Liver (tissue), 9 donors: ENCODE data around the gene DOK6. TPM values are rescaled to one million over a fixed set of nuclear protein-coding genes. Genes with fewer than 3 reads are reported as not detected.

Experiments used
- DNase-seq: peaks from one replicate; pipeline ENCODE4 v3.0.0-alpha.2; 2017; ENCODE audit warnings: low spot score
- H3K27ac ChIP-seq, 2 donors: one replicate each; pipeline ENCODE4 v1.7.0; 2013; ENCODE audit warnings: inconsistent platforms in 2 of 2, low read length in 2 of 2, control low read depth in 1 of 2, low read depth in 1 of 2, mild to moderate bottlenecking in 1 of 2
- H3K27me3 ChIP-seq, 4 donors: one replicate each; pipeline versions ENCODE4 v1.6.1 to v1.7.0; 2013; ENCODE audit warnings: low read length in 3 of 4, inconsistent platforms in 1 of 4, mild to moderate bottlenecking in 1 of 4, moderate library complexity in 1 of 4; ENCODE audit not compliant: control insufficient read depth in 4 of 4, insufficient read depth in 4 of 4
- H3K36me3 ChIP-seq, 4 donors: one replicate each; pipeline versions ENCODE4 v1.6.1 to v1.7.0; 2013; ENCODE audit warnings: low read length in 3 of 4, mild to moderate bottlenecking in 3 of 4, low read depth in 1 of 4, moderate library complexity in 1 of 4; ENCODE audit not compliant: control insufficient read depth in 4 of 4, insufficient read depth in 3 of 4
- H3K4me1 ChIP-seq, 4 donors: one replicate each; pipeline versions ENCODE4 v1.6.1 to v1.7.0; 2013; ENCODE audit warnings: low read length in 3 of 4, mild to moderate bottlenecking in 3 of 4, moderate library complexity in 1 of 4; ENCODE audit not compliant: control insufficient read depth in 4 of 4, insufficient read depth in 4 of 4
- H3K4me3 ChIP-seq, 3 donors: one replicate each; pipeline versions ENCODE4 v1.6.1 to v1.7.0; 2013; ENCODE audit warnings: low read length in 3 of 3, control low read depth in 1 of 3, low read depth in 1 of 3, mild to moderate bottlenecking in 1 of 3
- H3K9ac ChIP-seq, 2 donors: one replicate each; pipeline ENCODE4 v1.7.0; 2013; ENCODE audit warnings: low read length in 2 of 2, mild to moderate bottlenecking in 2 of 2, moderate library complexity in 2 of 2, control low read depth in 1 of 2, low read depth in 1 of 2
- H3K9me3 ChIP-seq, 4 donors: one replicate each; pipeline versions ENCODE4 v1.6.1 to v1.7.0; 2013; ENCODE audit warnings: low read length in 3 of 4; ENCODE audit not compliant: control insufficient read depth in 4 of 4
- ATF3 ChIP-seq: IDR thresholded peaks from 2 replicates; pipeline ENCODE4 v1.6.1; 2016; ENCODE audit warnings: antibody characterized with exemption
- CTCF ChIP-seq: fragments of 150-350 bp; IDR thresholded peaks from 2 replicates; pipeline ENCODE4 v1.5.1; 2017; ENCODE audit warnings: improper control_type of control experiment, low read depth, low read length; ENCODE audit not compliant: missing input control
- EGR1 ChIP-seq, 2 donors: IDR thresholded peaks; 2 replicates each; pipeline ENCODE4 v1.6.1; 2016 to 2018; ENCODE audit warnings: antibody characterized with exemption in 2 of 2, low read depth in 2 of 2
- FOXA1 ChIP-seq: IDR thresholded peaks from 2 replicates; pipeline ENCODE4 v1.6.1; 2016; ENCODE audit warnings: antibody characterized with exemption
- FOXA2 ChIP-seq: IDR thresholded peaks from 2 replicates; pipeline ENCODE4 v1.6.1; 2016; ENCODE audit warnings: antibody characterized with exemption
- GABPA ChIP-seq, 2 donors: IDR thresholded peaks in 1 of 2; conservative IDR thresholded peaks in 1 of 2; 2 replicates each; pipeline ENCODE4 v1.6.1; 2016; ENCODE audit warnings: antibody characterized with exemption in 2 of 2, mild to moderate bottlenecking in 1 of 2, moderate library complexity in 1 of 2
- HNF4A ChIP-seq, 2 donors: conservative IDR thresholded peaks; 2 replicates each; pipeline ENCODE4 v1.6.1; 2016; ENCODE audit warnings: antibody characterized with exemption in 2 of 2, mild to moderate bottlenecking in 2 of 2
- HNF4G ChIP-seq: IDR thresholded peaks from 2 replicates; pipeline ENCODE4 v1.6.1; 2016; ENCODE audit warnings: antibody characterized with exemption
- JUND ChIP-seq, 2 donors: IDR thresholded peaks; 2 replicates each; pipeline ENCODE4 v1.6.1; 2016; ENCODE audit warnings: antibody characterized with exemption in 2 of 2
- MAX ChIP-seq: IDR thresholded peaks from 2 replicates; pipeline ENCODE4 v1.6.1; 2016; ENCODE audit warnings: antibody characterized with exemption
- NR2F2 ChIP-seq: IDR thresholded peaks from 2 replicates; pipeline ENCODE4 v1.6.1; 2016; ENCODE audit warnings: antibody characterized with exemption
- RAD21 ChIP-seq, 2 donors: IDR thresholded peaks; 2 replicates each; pipeline ENCODE4 v1.6.1; 2016; ENCODE audit warnings: antibody characterized with exemption in 2 of 2, mild to moderate bottlenecking in 2 of 2
- RXRA ChIP-seq, 2 donors: IDR thresholded peaks; 2 replicates each; pipeline ENCODE4 v1.6.1; 2017 to 2018; ENCODE audit warnings: antibody characterized with exemption in 2 of 2, mild to moderate bottlenecking in 1 of 2
- SP1 ChIP-seq: IDR thresholded peaks from 2 replicates; pipeline ENCODE4 v1.6.1; 2018; ENCODE audit warnings: antibody characterized with exemption, mild to moderate bottlenecking
- TAF1 ChIP-seq: conservative IDR thresholded peaks from 2 replicates; pipeline ENCODE4 v1.6.1; 2016; ENCODE audit warnings: antibody characterized with exemption, mild to moderate bottlenecking
- YY1 ChIP-seq: IDR thresholded peaks from 2 replicates; pipeline ENCODE4 v1.6.1; 2016; ENCODE audit warnings: antibody characterized with exemption, mild to moderate bottlenecking
- WGBS: extraction: QIAGEN DNeasy Blood & Tissue Kit; methylation state at CpG from one replicate; pipeline ENCODE4 v1.1.7; 2013; 5-methylcytosine and 5-hydroxymethylcytosine counted together
- polyA plus RNA-seq, 2 donors: library from polyadenylated mRNA; stranded (reverse) in 1 of 2; unstranded in 1 of 2; fragments of 200-250 nt in 1 of 2; fragments of >200 nt in 1 of 2; fragmentation: Nextera tagmentation in 1 of 2; extraction: Ambion mirVana in 1 of 2; gene quantifications; one replicate each; pipeline versions ENCODE4 v1.2.1 to v1.2.3, GENCODE V29; 2013 to 2015
- total RNA-seq, 2 donors: library from RNA; depleted of rRNA; stranded (reverse); fragments of >200 nt; gene quantifications; one replicate each; pipeline ENCODE4 v1.2.3, GENCODE V29; 2014
- TF ChIP-seq, protein P1 (sequence below): IDR thresholded peaks from 2 replicates; pipeline ENCODE4 v1.6.1; 2016; ENCODE audit warnings: antibody characterized with exemption
- TF ChIP-seq, protein P2 (sequence below): IDR thresholded peaks from 2 replicates; pipeline ENCODE4 v1.6.1; 2016; ENCODE audit warnings: antibody characterized with exemption, mild to moderate bottlenecking
- donor health status: healthy.
- donor health status: healthy.
- donor health status: healthy.
- donor health status: healthy.
- donor health status: healthy.

The DOK6 gene
- total and polyA plus RNA-seq, 4 donors: 0.08 to 1.1 (median 0.67) TPM

GRCh38 chr18:69839497-69839896 lies 438.8 kb downstream of the DOK6 start:
- WGBS: 94% methylated on average over 11 of the region's 11 CpGs
- TF ChIP-seq CTCF: no peak
- TF ChIP-seq SP1: no peak
- TF ChIP-seq RAD21 (IDR thresholded peaks at IDR 0.05): no peak
- TF ChIP-seq ATF3: no peak
- TF ChIP-seq, protein P1, sequence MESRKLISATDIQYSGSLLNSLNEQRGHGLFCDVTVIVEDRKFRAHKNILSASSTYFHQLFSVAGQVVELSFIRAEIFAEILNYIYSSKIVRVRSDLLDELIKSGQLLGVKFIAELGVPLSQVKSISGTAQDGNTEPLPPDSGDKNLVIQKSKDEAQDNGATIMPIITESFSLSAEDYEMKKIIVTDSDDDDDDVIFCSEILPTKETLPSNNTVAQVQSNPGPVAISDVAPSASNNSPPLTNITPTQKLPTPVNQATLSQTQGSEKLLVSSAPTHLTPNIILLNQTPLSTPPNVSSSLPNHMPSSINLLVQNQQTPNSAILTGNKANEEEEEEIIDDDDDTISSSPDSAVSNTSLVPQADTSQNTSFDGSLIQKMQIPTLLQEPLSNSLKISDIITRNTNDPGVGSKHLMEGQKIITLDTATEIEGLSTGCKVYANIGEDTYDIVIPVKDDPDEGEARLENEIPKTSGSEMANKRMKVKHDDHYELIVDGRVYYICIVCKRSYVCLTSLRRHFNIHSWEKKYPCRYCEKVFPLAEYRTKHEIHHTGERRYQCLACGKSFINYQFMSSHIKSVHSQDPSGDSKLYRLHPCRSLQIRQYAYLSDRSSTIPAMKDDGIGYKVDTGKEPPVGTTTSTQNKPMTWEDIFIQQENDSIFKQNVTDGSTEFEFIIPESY: no peak
- TF ChIP-seq FOXA1: no peak
- no peak for TF ChIP-seq NR2F2
- no peak for TF ChIP-seq EGR1 (IDR thresholded peaks at IDR 0.05; ENCODE audit: low read depth in 2 of 2)
- no peak for TF ChIP-seq YY1
- TF ChIP-seq JUND (IDR thresholded peaks at IDR 0.05): no peak
- DNase-seq: no peak
- no peaks in the 10 kb centered on the region for H3K9me3 ChIP-seq
- no peaks in the 10 kb centered on the region for H3K4me1 ChIP-seq
- no peak overlapping the region for H3K9ac ChIP-seq
- no peaks in the 10 kb centered on the region for H3K36me3 ChIP-seq
- H3K4me3 ChIP-seq: no peak overlapping the region
- no peaks in the 10 kb centered on the region for H3K27me3 ChIP-seq
- no peak overlapping the region for H3K27ac ChIP-seq

DNA sequence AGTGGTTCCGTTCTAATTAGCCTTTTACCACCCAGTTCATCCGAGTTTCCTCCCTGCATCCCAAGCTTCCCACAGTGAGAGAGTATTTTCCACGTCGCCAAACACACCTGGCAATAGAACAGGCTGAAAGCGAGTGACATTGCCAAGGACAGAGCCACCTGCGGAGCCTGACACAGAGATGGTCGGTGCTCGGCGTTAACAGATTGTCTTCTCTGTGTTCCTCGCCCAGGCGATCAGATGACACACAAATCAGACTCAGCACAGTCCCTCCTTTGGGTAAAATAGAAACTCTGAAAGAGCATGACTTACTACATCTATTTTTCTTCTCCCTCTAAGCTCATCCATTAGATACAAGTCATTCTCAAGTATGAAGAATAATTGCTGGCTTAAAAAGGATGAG lies 439.3 kb downstream of the DOK6 start:
- 90% methylated on average over 11 of the region's 11 CpGs for WGBS
- no peak overlapping the region for H3K27ac ChIP-seq
- H3K9me3 ChIP-seq: no peaks in the 10 kb centered on the region

More for the DNA sequence above, 439.3 kb downstream of the DOK6 start:
- Histone ChIP-seq H3K9ac (no peak overlapping the region), H3K27me3 (no peaks in the 10 kb centered on the region), H3K4me3 (no peak overlapping the region), H3K4me1 (no peaks in the 10 kb centered on the region), H3K36me3 (no peaks in the 10 kb centered on the region)
- TF ChIP-seq, protein P2, sequence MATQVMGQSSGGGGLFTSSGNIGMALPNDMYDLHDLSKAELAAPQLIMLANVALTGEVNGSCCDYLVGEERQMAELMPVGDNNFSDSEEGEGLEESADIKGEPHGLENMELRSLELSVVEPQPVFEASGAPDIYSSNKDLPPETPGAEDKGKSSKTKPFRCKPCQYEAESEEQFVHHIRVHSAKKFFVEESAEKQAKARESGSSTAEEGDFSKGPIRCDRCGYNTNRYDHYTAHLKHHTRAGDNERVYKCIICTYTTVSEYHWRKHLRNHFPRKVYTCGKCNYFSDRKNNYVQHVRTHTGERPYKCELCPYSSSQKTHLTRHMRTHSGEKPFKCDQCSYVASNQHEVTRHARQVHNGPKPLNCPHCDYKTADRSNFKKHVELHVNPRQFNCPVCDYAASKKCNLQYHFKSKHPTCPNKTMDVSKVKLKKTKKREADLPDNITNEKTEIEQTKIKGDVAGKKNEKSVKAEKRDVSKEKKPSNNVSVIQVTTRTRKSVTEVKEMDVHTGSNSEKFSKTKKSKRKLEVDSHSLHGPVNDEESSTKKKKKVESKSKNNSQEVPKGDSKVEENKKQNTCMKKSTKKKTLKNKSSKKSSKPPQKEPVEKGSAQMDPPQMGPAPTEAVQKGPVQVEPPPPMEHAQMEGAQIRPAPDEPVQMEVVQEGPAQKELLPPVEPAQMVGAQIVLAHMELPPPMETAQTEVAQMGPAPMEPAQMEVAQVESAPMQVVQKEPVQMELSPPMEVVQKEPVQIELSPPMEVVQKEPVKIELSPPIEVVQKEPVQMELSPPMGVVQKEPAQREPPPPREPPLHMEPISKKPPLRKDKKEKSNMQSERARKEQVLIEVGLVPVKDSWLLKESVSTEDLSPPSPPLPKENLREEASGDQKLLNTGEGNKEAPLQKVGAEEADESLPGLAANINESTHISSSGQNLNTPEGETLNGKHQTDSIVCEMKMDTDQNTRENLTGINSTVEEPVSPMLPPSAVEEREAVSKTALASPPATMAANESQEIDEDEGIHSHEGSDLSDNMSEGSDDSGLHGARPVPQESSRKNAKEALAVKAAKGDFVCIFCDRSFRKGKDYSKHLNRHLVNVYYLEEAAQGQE: no peak
- TF ChIP-seq, protein P1: no peak
- no peak for TF ChIP-seq EGR1 (IDR thresholded peaks at IDR 0.05; ENCODE audit: low read depth in 2 of 2)
- no peak for TF ChIP-seq TAF1
- TF ChIP-seq HNF4A (conservative IDR thresholded peaks at IDR 0.05): no peak
- TF ChIP-seq ATF3: no peak
- TF ChIP-seq RAD21 (IDR thresholded peaks at IDR 0.05): no peak
- TF ChIP-seq NR2F2: no peak
- TF ChIP-seq FOXA2: no peak
- no peak for TF ChIP-seq JUND (IDR thresholded peaks at IDR 0.05)
- no peak for TF ChIP-seq GABPA (IDR thresholded peaks at IDR 0.05 in 1 of 2, conservative IDR thresholded peaks at IDR 0.05 in 1 of 2)
- TF ChIP-seq FOXA1: no peak
- TF ChIP-seq HNF4G: no peak
- TF ChIP-seq SP1: no peak
- no peak for TF ChIP-seq RXRA (IDR thresholded peaks at IDR 0.05)
- TF ChIP-seq MAX: no peak
- DNase-seq: no peak
